Stromal cell of bone marrow (primary cell): Measurements from ENCODE around the gene IFRD1.
"Not testable (repeated sequence)": the region's sequence is repeated elsewhere in the genome, so short reads cannot be mapped to it uniquely, and the experiment has no call there.

ENCODE experiments used
- DNase-seq: peaks from one replicate; pipeline ENCODE4 v3.0.0-alpha.2; 2012; ENCODE audit warnings: low read depth

Gene IFRD1

GRCh38 chr7:112516418-112516817, 66.2 kb downstream of the IFRD1 start:
- DNase-seq, result not testable (repeated sequence)

GRCh38 chr7:112517487-112517886, 67.2 kb downstream of the IFRD1 start:
- no peak for DNase-seq

GRCh38 chr7:112520787-112521186, 70.5 kb downstream of the IFRD1 start:
- no peak for DNase-seq

GRCh38 chr7:112521942-112522341, 71.7 kb downstream of the IFRD1 start:
- no peak for DNase-seq

- DNase-seq, result no peak
These were observed 73.6 kb downstream of the IFRD1 start for GRCh38 chr7:112523871-112524270.
